ENCODE results near the gene ACTL9.

Gene ACTL9

DNA sequence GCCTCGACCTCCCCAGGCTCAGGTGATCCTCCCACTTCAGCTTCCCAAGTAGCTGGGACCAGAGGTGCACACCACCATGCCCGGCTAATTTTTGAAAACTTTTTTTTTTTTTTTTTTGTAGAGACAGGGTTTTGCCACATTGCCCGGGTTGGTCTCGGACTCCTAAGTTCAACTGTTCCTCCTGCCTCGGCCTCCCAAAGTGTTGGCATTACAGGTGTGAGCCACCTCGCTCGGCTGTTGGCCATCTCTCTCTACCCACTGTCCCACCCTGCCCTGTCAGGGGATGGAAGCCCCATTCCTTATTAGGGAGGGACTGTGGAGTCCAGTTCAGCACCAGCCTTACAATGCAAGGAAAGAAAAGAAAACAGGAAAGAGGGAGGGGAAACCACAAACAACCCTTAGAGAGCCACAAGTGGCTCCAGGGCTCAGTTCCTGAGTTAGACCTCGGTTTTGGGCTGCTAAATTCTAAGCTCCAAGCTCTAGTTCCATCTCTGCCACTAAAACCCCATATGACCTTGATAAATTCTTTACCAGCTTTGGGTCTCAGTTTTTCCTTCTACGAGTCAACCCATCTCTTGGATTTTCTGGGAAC is 31.7 kb downstream of the ACTL9 start:
- TF ChIP-seq TAF1 (IDR thresholded peaks at IDR 0.05; ENCODE audit: low read depth) (no peak), CREB1 (IDR thresholded peaks at IDR 0.05; ENCODE audit: low read depth) (no peak), CEBPB (IDR thresholded peaks at IDR 0.05) (no peak), YY1 (IDR thresholded peaks at IDR 0.05; ENCODE audit: low read depth) (no peak), FOXM1 (IDR thresholded peaks at IDR 0.05; ENCODE audit: borderline replicate concordance, low read depth) (no peak), ZBTB7A (IDR thresholded peaks at IDR 0.05; ENCODE audit: low read depth) (no peak), NFIC (IDR thresholded peaks at IDR 0.05) (no peak), TCF12 (IDR thresholded peaks at IDR 0.05; ENCODE audit: low read depth) (no peak), EP300 (IDR thresholded peaks at IDR 0.05; ENCODE audit: borderline replicate concordance) (no peak), TEAD4 (IDR thresholded peaks at IDR 0.05) (no peak), EGR1 (IDR thresholded peaks at IDR 0.05) (no peak), RAD21 (IDR thresholded peaks at IDR 0.05; ENCODE audit: low read depth) (no peak)
- TF ChIP-seq, protein P1, sequence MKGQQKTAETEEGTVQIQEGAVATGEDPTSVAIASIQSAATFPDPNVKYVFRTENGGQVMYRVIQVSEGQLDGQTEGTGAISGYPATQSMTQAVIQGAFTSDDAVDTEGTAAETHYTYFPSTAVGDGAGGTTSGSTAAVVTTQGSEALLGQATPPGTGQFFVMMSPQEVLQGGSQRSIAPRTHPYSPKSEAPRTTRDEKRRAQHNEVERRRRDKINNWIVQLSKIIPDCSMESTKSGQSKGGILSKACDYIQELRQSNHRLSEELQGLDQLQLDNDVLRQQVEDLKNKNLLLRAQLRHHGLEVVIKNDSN (IDR thresholded peaks at IDR 0.05), result no peak
- TF ChIP-seq, protein P2, sequence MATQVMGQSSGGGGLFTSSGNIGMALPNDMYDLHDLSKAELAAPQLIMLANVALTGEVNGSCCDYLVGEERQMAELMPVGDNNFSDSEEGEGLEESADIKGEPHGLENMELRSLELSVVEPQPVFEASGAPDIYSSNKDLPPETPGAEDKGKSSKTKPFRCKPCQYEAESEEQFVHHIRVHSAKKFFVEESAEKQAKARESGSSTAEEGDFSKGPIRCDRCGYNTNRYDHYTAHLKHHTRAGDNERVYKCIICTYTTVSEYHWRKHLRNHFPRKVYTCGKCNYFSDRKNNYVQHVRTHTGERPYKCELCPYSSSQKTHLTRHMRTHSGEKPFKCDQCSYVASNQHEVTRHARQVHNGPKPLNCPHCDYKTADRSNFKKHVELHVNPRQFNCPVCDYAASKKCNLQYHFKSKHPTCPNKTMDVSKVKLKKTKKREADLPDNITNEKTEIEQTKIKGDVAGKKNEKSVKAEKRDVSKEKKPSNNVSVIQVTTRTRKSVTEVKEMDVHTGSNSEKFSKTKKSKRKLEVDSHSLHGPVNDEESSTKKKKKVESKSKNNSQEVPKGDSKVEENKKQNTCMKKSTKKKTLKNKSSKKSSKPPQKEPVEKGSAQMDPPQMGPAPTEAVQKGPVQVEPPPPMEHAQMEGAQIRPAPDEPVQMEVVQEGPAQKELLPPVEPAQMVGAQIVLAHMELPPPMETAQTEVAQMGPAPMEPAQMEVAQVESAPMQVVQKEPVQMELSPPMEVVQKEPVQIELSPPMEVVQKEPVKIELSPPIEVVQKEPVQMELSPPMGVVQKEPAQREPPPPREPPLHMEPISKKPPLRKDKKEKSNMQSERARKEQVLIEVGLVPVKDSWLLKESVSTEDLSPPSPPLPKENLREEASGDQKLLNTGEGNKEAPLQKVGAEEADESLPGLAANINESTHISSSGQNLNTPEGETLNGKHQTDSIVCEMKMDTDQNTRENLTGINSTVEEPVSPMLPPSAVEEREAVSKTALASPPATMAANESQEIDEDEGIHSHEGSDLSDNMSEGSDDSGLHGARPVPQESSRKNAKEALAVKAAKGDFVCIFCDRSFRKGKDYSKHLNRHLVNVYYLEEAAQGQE (IDR thresholded peaks at IDR 0.05; ENCODE audit: low read depth), result no peak
- TF ChIP-seq, protein P3, sequence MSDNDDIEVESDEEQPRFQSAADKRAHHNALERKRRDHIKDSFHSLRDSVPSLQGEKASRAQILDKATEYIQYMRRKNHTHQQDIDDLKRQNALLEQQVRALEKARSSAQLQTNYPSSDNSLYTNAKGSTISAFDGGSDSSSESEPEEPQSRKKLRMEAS (IDR thresholded peaks at IDR 0.05), result no peak

DNA sequence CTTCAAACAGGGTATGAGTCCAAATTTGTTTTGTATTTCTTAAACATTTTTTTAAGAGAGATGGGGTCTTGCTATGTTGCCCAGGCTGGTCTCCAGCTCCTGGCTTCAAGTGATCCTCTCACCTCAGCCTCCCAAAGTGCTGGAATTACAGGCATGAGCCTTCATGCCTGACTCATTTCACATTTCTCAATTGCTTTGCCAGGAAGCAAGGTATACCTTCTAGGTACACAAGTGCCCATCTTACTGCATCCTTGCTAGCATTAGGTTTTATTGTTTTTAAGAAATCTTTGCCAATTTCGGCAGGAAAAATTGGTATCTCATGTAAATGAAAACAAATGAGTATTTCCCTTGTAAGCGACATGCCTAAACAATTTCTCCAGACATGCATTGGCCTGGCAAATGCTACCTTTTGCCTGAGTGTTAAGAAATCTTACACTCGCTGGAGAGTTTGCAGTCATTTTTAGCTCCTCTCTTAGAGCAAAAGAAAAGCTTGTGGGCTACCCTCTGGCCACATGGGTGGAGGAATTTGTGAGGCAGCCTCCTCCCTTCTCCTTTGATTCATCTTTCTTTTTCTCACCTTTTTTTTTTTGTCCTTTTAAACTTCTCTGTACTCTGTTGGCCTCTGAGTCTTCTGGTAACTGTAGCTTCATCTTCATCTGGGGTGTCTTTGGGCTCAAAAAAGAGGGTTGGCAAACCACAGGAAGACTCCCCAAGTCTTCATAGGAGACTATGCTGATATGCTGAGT is 33.0 kb downstream of the ACTL9 start:
- TF ChIP-seq, protein P3 (IDR thresholded peaks at IDR 0.05), result no peak
- TF ChIP-seq RAD21 (IDR thresholded peaks at IDR 0.05; ENCODE audit: low read depth), result no peak
- no peak for TF ChIP-seq TAF1 (IDR thresholded peaks at IDR 0.05; ENCODE audit: low read depth)
- TF ChIP-seq, protein P2 (IDR thresholded peaks at IDR 0.05; ENCODE audit: low read depth), result no peak
- TF ChIP-seq YY1 (IDR thresholded peaks at IDR 0.05; ENCODE audit: low read depth), result no peak
- no peak for TF ChIP-seq CEBPB (IDR thresholded peaks at IDR 0.05)
- no peak for TF ChIP-seq ZBTB7A (IDR thresholded peaks at IDR 0.05; ENCODE audit: low read depth)
- no peak for TF ChIP-seq TEAD4 (IDR thresholded peaks at IDR 0.05)
- TF ChIP-seq CREB1 (IDR thresholded peaks at IDR 0.05; ENCODE audit: low read depth), result no peak
- no peak for TF ChIP-seq EP300 (IDR thresholded peaks at IDR 0.05; ENCODE audit: borderline replicate concordance)
- no peak for TF ChIP-seq NFIC (IDR thresholded peaks at IDR 0.05)
- TF ChIP-seq FOXM1 (IDR thresholded peaks at IDR 0.05; ENCODE audit: borderline replicate concordance, low read depth), result no peak
- TF ChIP-seq EGR1 (IDR thresholded peaks at IDR 0.05), result no peak
- TF ChIP-seq, protein P1 (IDR thresholded peaks at IDR 0.05), result no peak
- no peak for TF ChIP-seq TCF12 (IDR thresholded peaks at IDR 0.05; ENCODE audit: low read depth)

DNA sequence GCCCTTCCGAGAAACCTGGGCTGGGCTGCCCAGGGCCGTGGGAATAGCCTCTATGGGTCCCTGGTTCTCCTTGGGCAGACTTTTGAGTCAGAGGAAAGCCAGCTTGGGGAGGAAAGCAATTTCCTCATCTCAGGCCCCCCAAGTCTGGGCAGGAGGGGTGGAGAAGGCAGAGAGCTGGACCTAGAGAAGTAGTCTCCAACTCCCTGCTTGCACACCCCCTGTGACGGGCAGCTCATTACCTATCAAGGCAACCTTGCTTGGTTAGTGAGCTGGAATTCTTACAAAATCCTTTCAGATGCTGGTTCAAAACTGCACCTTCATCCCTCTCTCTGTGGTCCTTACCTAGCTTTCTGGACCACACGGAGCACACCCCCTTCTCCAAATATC is 33.9 kb downstream of the ACTL9 start:
- no peak for TF ChIP-seq YY1 (IDR thresholded peaks at IDR 0.05; ENCODE audit: low read depth)
- no peak for TF ChIP-seq CREB1 (IDR thresholded peaks at IDR 0.05; ENCODE audit: low read depth)
- TF ChIP-seq, protein P1 (IDR thresholded peaks at IDR 0.05), result no peak
- TF ChIP-seq EP300 (IDR thresholded peaks at IDR 0.05; ENCODE audit: borderline replicate concordance), result no peak
- TF ChIP-seq, protein P2 (IDR thresholded peaks at IDR 0.05; ENCODE audit: low read depth), result no peak
- TF ChIP-seq CEBPB (IDR thresholded peaks at IDR 0.05), result no peak
- no peak for TF ChIP-seq EGR1 (IDR thresholded peaks at IDR 0.05)
- TF ChIP-seq NFIC (IDR thresholded peaks at IDR 0.05), result no peak
- TF ChIP-seq FOXM1 (IDR thresholded peaks at IDR 0.05; ENCODE audit: borderline replicate concordance, low read depth), result no peak
- no peak for TF ChIP-seq ZBTB7A (IDR thresholded peaks at IDR 0.05; ENCODE audit: low read depth)
